AG09309 (cell line): ENCODE results near the gene AMACR.
"Not testable (repeated sequence)": the region's sequence is repeated elsewhere in the genome, so short reads cannot be mapped to it uniquely, and the experiment has no call there.

Experiments
- DNase-seq: peaks from one replicate; pipeline ENCODE4 v3.0.0-alpha.2; 2010; ENCODE audit warnings: low read depth
- H3K4me3 ChIP-seq: 2 replicates; pipeline ENCODE4 v1.5.1; 2011; ENCODE audit warnings: mild to moderate bottlenecking, low read depth, low read length, moderate library complexity; ENCODE audit not compliant: control insufficient read depth
- CTCF ChIP-seq: IDR thresholded peaks from 2 replicates; pipeline ENCODE4 v1.5.1; 2011; ENCODE audit warnings: mild to moderate bottlenecking, low read depth, low read length, inconsistent platforms; ENCODE audit not compliant: insufficient read depth, control insufficient read depth; ENCODE audit errors: missing control alignments

Gene AMACR

GRCh38 chr5:34038390-34038789 lies 30.5 kb upstream of the AMACR start:
- TF ChIP-seq CTCF: no peak
- DNase-seq: no peak
- H3K4me3 ChIP-seq: no peak overlapping the region

GRCh38 chr5:34037726-34038125 lies 29.9 kb upstream of the AMACR start:
- TF ChIP-seq CTCF: no peak
- DNase-seq: no peak
- H3K4me3 ChIP-seq: no peak overlapping the region

GRCh38 chr5:34035756-34036155 lies 27.9 kb upstream of the AMACR start:
- no peak for TF ChIP-seq CTCF
- DNase-seq: no peak

GRCh38 chr5:34034534-34035327 lies 26.9 kb upstream of the AMACR start:
- H3K4me3 ChIP-seq: no peak overlapping the region
- DNase-seq: no peak
- no peak for TF ChIP-seq CTCF

More at GRCh38 chr5:34035756-34036155, 27.9 kb upstream of the AMACR start:
- no peak overlapping the region for H3K4me3 ChIP-seq

- no peak overlapping the region for H3K4me3 ChIP-seq
- no peak for TF ChIP-seq CTCF
- DNase-seq: no peak
These were observed 24.1 kb upstream of the AMACR start for GRCh38 chr5:34031966-34032365.

- TF ChIP-seq CTCF: no peak
- H3K4me3 ChIP-seq: no peak overlapping the region
- no peak for DNase-seq
These were observed 23.3 kb upstream of the AMACR start for GRCh38 chr5:34031117-34031516.

GRCh38 chr5:34030585-34030984 lies 22.7 kb upstream of the AMACR start:
- DNase-seq: not testable (repeated sequence)

More at GRCh38 chr5:34030585-34030984, 22.7 kb upstream of the AMACR start:
- not testable (repeated sequence) for H3K4me3 ChIP-seq
